RWPE1 (cell line): ENCODE data around the gene USP9X.
"Not testable (repeated sequence)": the region's sequence is repeated elsewhere in the genome, so short reads cannot be mapped to it uniquely, and the experiment has no call there.

Experiments
- CTCF ChIA-PET: fragments of 350-600 bp; sonication (Branson Sonifier 250); formaldehyde crosslinking; extraction: SDS; loops from one replicate; lab custom pipeline; 2021; lab: Yijun Ruan, JAX
- POLR2A ChIA-PET: fragments of 400-600 bp; formaldehyde crosslinking; extraction: SDS; loops from one replicate; lab custom pipeline; 2020; ENCODE audit warnings: antibody characterized with exemption; ENCODE audit not compliant: low non-redundant PET; lab: Yijun Ruan, JAX
- DNase-seq: peaks from one replicate; pipeline ENCODE4 v3.0.0; 2012; ENCODE audit warnings: low spot score
- H3K27ac ChIP-seq: fragments of 450-650 bp; 2 replicates; pipeline ENCODE4 v1.5.1; 2017
- TF ChIP-seq, protein P1 (sequence below): fragments of 450-650 bp; conservative IDR thresholded peaks from 2 replicates; pipeline ENCODE4 v1.5.1; 2017; ENCODE audit warnings: low read depth, mild to moderate bottlenecking

USP9X gene

GRCh38 chrX:41047878-41048534 is 37.2 kb upstream of the USP9X start:
- ChIA-PET CTCF (no interaction called here), POLR2A (no interaction called here)
- DNase-seq = no peak
- H3K27ac ChIP-seq = no peak overlapping the region
- TF ChIP-seq, protein P1, sequence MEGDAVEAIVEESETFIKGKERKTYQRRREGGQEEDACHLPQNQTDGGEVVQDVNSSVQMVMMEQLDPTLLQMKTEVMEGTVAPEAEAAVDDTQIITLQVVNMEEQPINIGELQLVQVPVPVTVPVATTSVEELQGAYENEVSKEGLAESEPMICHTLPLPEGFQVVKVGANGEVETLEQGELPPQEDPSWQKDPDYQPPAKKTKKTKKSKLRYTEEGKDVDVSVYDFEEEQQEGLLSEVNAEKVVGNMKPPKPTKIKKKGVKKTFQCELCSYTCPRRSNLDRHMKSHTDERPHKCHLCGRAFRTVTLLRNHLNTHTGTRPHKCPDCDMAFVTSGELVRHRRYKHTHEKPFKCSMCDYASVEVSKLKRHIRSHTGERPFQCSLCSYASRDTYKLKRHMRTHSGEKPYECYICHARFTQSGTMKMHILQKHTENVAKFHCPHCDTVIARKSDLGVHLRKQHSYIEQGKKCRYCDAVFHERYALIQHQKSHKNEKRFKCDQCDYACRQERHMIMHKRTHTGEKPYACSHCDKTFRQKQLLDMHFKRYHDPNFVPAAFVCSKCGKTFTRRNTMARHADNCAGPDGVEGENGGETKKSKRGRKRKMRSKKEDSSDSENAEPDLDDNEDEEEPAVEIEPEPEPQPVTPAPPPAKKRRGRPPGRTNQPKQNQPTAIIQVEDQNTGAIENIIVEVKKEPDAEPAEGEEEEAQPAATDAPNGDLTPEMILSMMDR = no peak

GRCh38 chrX:41050359-41050758 is 34.9 kb upstream of the USP9X start:
- ChIA-PET CTCF (no interaction called here), POLR2A (no interaction called here)

GRCh38 chrX:41051288-41051687 is 34.0 kb upstream of the USP9X start:
- TF ChIP-seq, protein P1 = no peak
- H3K27ac ChIP-seq = no peak overlapping the region
- CTCF ChIA-PET = no interaction called here
- POLR2A ChIA-PET = no interaction called here
- no peak for DNase-seq

More at GRCh38 chrX:41050359-41050758, 34.9 kb upstream of the USP9X start:
- no peak overlapping the region for H3K27ac ChIP-seq
- DNase-seq = no peak
- TF ChIP-seq, protein P1 = no peak

DNA sequence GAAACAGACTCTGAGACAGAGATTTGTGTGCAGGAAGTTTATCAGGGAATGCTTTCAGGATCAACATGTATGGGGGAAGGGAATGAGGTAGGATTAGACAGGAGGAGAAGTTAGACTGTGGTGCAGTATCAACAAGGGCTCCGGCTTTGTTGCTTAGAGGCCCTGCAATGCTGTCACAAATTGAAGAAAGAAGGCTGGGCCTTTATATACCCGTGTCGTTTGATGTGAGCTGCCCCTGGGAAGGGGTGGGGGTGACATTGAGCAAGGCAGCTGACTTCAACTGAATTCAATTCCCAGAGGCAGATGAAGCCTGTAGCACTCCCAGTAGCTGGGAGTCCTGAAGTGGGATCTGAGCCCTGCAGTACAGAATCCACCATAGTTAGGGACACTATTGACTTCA is 29.5 kb upstream of the USP9X start:
- TF ChIP-seq, protein P1 = no peak
- DNase-seq = no peak
- ChIA-PET POLR2A (no interaction called here), CTCF (no interaction called here)
- H3K27ac ChIP-seq = no peak overlapping the region

- DNase-seq, POLR2A ChIA-PET, H3K27ac ChIP-seq, CTCF ChIA-PET: not testable (repeated sequence)
Measured at GRCh38 chrX:41063276-41063675, 22.0 kb upstream of the USP9X start.

GRCh38 chrX:41064018-41064417 is 21.2 kb upstream of the USP9X start:
- no peak for DNase-seq
- CTCF ChIA-PET = no interaction called here
- TF ChIP-seq, protein P1 = no peak
- no peak overlapping the region for H3K27ac ChIP-seq
- POLR2A ChIA-PET = no interaction called here

GRCh38 chrX:41066391-41066790 is 18.9 kb upstream of the USP9X start:
- TF ChIP-seq, protein P1 = no peak
- H3K27ac ChIP-seq = no peak overlapping the region
- no peak for DNase-seq
- ChIA-PET POLR2A (no interaction called here), CTCF (interaction anchor here (0.6 kb wide), 1 partner anchor 1434 kb away, joined by 3 read pairs; no protein-coding TSS in a partner anchor)
